Cardiac septum (tissue), 1 donor: ENCODE results near the gene PTPRE. TPM values are rescaled to one million over a fixed set of nuclear protein-coding genes. Genes with fewer than 3 reads are reported as not detected.

Experiments
- DNase-seq: peaks from one replicate; pipeline ENCODE4 v3.0.0-alpha.2; 2020; ENCODE audit warnings: low spot score
- intact Hi-C: fragments of 100-400 bp; cut with DNase I; formaldehyde crosslinking; loops from one replicate; pipeline ENCODE4 v1.14.0; 2022
- total RNA-seq: library from RNA; stranded (reverse); fragmentation: NEBNext Ultra II Directional; extraction: Animal tissue kit (Norgen Biotek cat#: 25700); gene quantifications from one replicate; pipeline ENCODE4 v1.2.1, GENCODE V29; 2021
- donor health status: DM: no; HTN: no; CAD: no.

Gene PTPRE
- total RNA-seq, 1 donor from 2014 or later, result 51.1 TPM

DNA sequence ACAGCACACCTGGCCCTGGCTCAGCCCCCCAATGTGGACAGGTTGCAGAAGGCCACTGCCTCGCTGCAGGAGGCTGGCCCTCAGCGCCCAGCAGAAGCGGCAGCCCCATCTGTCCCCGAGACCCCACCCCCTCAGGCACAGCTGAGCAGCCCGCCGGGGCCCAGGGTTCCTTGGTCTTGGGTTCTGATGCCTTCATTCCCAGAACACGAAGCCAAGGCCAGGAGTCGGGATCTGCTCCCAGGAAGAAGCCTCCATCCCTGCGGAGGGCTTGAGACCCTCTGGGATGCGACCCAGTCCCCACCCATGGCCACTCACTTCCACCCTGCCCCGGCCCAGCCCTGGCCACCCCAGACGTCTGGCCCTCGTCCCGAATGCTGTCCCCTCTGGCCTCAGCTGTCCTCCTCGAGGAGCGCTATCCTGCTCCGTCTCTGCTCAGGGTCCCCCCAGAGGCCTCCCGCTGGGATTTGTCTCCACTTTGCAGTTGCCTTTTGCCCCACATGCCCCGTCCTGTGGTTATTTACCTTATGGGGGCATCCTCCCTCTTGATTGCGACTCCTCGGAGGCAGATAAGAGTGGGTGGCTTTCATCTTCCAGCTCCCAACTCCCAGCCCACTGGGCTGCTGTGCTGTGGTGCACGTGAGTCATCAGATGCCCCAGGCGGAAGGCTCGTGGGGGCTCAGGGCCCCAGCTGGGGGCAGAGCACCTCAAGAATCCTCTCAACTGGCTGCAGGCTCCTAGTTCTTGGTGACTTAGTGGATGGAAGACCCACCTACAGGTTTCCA, 121.8 kb downstream of the PTPRE start:
- intact Hi-C loops, result no loop called here
- no peak for DNase-seq

DNA sequence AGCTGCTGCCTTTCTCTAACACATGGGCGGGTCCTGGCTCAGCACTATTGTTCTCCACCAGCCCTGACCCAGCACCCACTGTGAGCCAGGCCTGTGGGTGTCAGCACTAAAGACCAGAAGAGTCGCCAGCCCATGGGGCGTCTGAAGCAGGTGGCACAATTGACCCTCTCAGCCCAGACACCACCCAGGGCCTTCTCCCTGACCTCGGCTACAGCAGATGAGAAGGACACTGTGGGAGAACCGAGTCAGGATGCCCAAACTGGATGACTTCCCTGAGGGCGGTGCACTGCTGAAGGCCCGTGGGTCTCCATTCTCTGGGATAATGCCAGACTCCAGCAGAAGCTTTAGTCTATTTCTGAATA, 122.4 kb downstream of the PTPRE start:
- DNase-seq, result no peak
- intact Hi-C loops, result no loop called here

DNA sequence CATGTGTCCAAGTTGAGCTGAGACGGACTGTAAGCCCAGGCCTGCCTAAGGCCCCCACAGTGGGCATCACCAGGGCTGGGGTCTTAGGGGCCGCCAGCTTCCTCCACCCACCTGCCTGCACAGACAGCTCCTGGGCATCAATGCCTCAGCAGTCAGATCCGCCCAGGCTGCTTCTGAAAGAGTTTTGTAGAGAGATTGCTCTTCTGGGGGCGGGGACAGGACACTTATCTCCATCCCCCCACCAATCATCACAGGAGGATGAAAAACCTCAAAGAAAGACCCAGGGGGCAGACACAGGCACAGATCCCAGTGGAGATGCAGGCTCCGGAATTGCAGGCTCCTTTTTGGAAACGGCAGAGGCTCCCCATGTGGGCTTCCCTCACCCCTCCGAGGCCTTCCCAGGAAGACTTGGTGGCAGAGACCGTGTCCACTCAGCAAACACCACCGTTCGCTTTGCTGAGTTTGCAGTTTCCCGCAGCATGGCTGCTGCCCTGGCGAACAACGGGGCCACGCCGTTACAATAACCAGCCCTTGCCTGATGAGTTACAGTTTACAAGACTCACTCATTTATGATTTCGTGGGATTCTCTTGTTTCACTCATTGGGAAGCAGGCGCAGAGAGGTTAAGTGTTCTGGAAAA, 122.9 kb downstream of the PTPRE start:
- intact Hi-C loops, result loop anchor here (2.0 kb wide), 1 partner anchor 39 kb away; no protein-coding TSS in a partner anchor
- no peak for DNase-seq

DNA sequence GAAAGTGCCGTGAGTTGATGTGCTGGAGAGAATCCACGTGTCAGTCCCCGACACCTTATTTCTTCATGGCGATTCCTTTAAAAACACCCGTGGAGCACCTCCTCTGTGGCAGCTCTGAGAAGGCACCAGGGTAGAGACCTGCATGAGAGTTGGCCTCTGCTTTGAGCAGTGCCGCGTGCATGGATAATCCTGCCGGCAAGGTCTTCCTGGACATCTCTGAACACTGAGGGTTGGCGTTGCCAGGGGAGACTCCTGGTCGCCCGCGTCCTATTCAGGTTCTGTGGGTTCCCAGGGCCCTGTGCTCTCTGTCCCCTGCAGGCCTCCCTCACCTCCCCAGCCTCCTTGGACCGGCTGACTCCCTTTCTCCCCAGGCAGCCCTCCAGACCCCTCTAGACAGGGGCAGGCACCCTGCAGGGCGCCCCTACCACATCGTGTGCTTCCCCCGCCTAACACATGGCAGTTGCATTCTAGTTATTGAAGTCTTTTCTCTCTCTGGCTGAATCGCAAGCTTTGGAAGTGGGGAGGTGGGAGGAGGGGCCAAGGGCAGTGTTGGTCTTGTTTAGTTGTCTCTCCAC, 123.7 kb downstream of the PTPRE start:
- no peak for DNase-seq
- intact Hi-C loops, result loop anchor here (2.0 kb wide), 1 partner anchor 38 kb away; no protein-coding TSS in a partner anchor

DNA sequence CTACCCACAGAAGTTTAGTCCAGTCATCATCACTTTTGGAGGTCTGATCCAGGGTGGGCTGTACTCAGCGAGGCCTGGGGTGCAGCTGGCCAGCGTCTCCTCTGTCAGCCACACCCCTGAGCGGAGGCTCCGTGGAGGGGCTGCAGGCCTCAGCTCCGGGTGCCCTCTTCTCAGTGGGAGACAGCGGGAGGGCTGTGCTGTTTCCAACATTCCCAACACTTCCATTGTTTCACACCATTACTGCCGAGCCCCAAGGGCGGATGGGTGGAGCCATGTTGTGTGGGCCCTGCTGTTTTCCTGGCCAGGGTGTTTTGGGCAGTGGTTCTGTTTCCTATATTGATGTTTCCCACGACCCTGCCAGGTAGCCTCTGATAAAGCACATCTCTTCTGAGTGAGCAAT, 124.3 kb downstream of the PTPRE start:
- intact Hi-C loops, result loop anchor here (2.0 kb wide), 1 partner anchor 38 kb away; no protein-coding TSS in a partner anchor
- no peak for DNase-seq

DNA sequence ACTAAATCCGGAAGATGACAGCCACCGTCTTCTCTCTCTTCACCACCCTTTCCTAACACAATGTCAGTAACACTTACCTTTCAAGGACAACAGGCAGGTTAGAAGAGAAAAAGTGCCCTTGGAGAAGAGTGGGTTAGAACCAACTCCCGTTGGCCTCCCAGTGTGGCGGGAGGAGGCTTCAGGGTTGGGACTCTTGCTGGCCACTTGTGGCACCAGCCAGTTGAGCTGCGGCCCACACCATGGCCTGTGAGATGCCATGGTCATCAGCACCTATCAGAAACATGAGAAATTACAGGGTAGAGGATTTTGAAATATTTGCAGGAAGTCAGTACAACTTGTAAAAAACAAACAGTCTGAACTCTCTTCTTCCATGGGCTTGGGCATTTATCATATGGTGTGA, 125.6 kb downstream of the PTPRE start:
- intact Hi-C loops, result no loop called here
- DNase-seq, result no peak

DNA sequence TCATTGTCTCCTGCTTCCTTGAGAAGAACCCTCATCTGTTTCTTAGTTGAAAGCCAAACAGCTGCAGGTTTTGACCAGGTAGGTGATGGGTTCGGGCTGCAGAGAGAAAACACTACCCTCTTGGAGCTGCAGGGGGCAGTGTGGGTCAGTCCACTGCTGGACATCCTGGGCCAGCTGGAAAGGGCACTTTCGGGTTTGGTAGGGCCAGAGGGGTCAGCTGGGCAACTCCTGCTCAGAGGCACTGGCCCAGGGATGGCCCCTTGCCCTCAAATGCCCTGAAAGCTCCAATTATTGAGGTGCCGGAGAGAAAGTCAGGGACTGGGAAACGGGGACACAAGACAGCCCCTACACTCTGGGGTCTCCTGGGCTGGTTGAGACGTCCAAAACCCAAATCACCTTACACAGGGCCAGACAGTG, 128.7 kb downstream of the PTPRE start:
- intact Hi-C loops, result no loop called here
- no peak for DNase-seq

DNA sequence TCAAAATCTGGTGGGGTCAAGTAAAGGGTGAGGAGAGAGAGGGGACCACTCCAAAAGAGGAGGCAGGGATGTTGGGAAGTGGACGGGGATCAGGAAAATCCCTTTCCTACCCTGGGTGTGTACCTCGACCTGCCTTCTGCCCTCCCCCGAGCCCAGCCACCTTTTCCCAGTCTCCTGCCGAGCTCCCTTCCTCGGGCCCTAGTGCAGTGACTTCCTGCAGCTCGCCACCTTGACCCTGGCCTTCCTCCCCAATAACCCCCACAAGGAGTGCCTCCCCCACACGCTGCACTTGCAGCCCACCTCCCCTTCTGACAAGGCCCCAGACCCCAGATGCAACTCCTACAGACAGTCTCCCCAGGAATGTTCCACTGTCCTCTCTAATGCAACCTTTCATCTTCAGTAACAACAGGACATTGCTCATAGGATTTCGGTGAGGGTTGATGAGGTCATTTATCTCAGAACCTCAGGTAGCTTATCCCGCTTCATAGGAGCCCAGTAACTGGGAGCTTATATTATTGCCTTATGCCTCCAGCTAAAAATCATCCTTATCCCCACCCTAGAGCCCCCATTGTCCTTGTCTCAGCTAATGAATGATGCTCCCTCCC, 129.2 kb downstream of the PTPRE start:
- intact Hi-C loops, result no loop called here
- DNase-seq, result no peak

DNA sequence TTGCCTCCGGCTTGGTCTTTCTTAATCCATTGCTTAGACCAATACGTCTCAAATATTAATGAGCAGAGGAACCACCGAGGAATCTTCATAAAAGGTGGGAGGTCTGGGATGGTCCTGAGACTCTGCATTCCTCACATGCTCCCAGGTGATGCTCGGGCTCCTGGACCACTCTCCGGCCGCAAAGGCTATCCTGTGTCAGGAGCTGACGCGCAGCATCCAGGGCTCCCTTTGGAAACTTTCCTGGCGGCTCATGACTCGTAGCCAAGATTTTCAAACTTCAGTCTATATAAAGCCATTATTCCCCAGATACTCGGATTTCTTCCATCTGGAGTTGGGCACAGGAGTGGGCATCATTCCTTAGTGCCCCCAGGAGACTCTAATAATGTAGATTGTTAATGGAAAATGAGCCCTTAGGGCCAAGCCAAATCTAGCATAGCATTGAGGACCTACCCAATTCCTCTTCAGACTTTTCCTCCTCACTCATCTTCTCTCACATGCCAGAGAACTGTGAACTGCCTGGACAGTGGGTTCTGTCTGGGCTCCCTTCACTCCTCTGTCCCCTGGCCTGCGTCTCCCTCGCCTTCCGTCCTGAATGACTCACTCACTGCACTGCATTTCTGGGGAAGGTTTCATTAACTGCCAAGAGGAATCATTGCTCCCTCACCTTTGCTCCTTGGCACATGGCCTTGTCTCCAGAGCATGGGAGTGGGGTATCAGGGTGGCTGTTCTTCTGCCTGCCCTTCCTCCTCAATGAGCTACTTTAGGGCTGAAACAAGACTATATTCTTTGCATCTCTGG, 130.0 kb downstream of the PTPRE start:
- intact Hi-C loops, result no loop called here

DNA sequence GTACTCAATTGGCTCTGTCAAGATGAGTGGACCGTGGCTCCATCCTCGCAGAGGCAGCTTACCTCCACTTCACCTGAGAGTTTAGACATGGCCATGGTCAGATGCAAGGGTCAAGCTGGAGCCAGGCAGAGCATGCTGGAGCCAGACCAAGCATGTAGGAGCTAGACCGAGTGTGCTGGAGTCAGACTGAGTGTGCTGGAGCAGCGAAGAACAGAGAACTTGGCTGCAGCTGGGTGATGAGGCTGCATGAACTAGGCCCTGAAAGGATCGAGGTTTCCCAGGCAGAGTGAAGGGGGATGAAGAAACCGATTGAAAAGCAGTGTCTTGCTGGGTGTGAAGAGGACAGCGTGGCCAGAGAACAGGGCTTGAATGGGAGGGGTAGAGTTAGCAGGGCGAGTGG, 133.2 kb downstream of the PTPRE start:
- no peak for DNase-seq
- intact Hi-C loops, result no loop called here

More for the DNA sequence above, 130.0 kb downstream of the PTPRE start:
- DNase-seq, result no peak

DNA sequence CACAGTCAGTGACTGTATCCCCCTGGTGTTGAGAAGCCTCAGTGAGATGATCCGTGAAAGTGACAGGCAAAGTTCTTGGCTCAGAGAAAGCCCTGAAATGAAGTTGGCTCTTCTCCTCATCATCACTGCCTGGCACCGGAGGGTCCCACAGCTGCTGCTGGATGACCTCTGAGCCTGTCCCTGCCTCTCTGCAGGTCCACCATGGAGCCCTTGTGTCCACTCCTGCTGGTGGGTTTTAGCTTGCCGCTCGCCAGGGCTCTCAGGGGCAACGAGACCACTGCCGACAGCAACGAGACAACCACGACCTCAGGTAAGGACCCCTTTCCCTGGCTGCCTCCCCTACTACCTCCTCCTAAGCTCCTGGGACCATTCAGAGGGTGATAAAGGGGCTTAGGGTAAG, 133.8 kb downstream of the PTPRE start:
- intact Hi-C loops, result no loop called here
- DNase-seq, result no peak

DNA sequence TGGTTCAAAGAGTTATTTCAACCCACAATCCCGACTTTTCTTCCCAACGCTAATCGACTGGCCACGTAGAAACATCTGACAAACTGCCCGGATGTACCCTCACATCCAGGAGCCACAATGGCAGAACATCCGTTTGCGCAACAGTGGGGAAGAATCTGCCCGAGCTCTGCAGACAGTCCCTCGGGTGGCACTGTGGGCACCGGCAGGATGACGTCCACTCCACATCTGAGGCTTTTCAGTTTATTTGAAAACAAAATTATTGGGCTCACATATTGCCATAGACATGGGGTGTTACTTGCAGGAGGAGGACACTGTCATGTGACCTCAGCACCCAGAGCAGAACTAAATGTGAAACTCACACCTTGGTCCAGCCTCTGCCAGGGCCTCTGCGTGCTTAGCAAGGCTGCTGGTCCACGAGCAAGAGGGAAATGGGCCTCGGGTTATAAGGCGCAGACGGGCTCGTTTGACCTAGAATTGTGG, 135.3 kb downstream of the PTPRE start:
- intact Hi-C loops, result no loop called here
- DNase-seq, result no peak

DNA sequence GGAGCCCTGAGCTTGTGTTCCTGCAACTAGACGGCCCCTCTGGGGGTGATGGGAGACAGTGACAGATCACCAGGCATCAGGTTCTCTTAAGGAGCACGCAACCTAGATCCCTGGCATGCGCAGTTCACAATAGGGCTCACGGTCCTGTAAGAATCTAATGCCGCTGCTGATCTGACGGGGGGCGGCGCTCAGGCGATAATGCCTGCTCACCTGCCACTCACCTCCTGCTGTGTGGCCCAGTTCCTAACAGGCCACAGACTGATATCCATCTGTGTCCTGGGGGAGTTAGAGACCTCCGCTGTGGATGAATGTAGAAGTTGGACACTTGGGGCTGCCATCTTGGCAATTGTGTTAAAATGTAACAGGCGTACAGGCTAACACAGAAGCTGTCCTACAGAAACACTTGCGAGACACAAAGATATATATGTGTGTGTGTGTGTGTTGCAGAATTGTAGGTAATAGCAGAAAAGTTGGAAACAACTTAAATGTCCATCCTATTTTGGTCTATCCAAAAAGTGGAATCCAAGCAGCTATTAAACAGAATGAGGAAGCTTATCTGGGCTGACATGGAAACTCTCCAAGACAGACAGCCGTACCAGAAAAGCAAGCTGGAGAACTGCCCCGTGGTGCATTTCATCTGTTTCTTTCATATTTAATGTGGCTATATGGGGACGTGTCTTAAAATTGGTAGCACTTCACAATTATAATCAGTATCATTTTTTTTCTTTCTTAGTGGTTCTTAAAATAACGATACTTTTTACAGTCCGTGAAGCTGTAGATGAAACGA, 136.5 kb downstream of the PTPRE start:
- intact Hi-C loops, result no loop called here
- no peak for DNase-seq

DNA sequence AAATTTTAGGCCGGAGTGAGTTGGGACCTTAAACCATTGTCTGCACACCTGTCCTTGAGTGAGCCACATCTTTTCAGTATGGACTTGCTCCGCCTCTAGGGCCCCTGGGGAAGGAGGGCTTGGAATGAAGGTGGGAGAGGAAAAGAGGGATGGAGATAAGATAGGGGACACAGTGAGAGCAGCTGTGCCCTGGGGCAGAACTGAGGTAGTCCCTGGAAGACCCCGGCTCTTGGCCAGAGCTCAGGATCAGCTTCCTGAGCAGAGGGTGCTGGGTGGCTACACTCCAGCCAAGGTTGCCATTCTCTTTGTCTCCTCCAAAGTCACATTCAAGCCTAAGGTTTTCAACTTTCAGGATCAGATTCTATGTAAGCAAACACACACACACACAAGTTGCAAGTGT, 137.3 kb downstream of the PTPRE start:
- DNase-seq, result no peak
- intact Hi-C loops, result no loop called here

DNA sequence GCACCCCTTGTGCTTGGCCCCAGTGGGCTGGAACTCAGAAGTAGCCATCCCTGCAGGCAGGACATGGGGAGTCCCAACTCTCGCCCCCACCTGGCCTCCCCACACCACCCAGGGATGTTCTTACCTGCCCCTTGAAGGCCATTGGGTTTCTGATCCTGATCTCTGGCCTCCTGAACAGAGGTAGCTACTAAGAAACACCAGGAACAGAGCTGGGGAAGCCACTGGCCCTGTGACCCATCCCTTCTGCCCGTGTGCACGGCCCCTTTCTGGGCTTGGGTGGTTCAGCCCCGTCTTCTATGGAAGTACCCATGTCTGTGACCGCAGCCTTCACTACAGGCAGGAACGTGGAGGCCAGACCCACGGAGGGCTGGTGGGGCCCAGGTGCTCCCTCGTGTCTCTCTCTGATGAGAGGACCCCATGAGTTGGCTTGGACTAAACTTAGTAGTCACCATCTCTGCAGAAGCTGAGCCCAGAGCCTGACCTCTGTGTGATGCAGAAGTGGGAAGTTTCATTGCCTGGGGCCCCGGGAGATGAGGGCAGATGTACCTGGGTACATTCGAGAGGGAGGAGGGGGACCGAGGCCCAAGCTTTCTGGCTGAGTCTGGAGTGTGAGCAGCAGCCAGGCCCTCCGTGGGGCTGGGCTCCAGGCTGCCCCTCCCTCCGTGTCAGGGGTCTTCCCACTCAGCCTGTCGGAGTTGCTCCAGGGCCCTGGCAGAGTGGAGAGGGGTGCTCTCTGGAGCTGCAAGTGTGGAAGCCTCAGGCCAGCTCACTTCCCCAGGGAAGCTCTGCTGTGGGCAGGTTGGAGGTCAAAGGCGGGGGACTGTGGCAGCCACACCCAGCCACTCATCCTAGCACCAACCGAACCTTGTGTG, 138.3 kb downstream of the PTPRE start:
- intact Hi-C loops, result loop anchor here (5.0 kb wide), 1 partner anchor 123 kb away; no protein-coding TSS in a partner anchor
- no peak for DNase-seq

DNA sequence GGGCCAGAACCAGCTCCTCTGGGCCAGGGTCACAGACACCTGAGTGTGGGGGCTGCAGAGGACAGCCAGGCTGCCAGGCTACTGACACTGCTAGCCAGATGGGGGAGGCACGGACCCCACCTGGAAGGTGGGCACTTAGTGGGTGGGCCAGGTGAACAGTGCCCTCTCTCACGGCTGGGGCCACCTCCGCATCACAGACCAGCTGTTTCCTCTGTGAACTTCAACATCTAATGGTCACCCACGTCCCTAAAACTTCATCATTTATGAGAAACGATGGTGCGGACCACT, 138.9 kb downstream of the PTPRE start:
- DNase-seq, result no peak
- intact Hi-C loops, result loop anchor here (5.0 kb wide), 1 partner anchor 123 kb away; no protein-coding TSS in a partner anchor

DNA sequence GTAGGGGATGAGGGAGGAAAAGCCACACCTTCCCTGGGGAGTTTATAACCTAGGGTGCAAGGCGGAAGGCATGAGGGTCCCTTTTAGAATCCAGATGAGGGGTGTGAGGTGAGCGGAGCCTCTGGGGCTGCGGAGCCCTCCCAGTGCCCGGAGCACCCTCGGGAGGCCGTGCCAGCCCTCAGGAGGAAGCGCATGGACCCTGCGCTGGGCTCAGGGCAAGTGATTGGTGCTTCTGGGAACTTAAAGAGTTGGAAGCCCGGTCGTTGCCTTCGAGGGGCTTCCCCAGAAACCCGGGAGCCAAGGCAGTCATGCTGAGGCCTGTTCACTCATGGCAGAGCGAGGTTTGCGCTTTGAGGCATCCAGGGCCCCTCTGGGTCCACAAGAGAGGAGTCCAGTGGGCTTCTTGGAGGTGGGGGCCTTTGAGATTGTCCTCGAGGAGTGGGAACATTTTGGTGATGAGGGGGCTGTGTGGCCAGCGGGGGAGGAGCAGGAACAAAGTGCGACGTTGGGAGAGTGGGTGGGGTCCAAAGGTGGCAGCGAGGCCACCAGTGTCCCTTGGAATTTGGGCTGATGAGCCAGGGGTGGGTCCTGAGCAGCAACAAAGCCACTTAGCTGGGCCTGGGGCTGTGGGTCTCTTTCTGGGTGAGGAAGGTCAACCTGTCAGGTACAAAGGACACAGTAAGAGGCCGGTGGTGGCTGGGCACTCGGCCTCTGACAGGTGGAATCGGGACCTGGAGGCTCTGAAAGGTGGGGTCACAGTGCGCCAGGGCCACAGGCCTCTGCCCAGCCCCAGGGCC, 139.5 kb downstream of the PTPRE start:
- no peak for DNase-seq

More for the DNA sequence above, 139.5 kb downstream of the PTPRE start:
- intact Hi-C loops, result loop anchor here (5.0 kb wide), 1 partner anchor 124 kb away; no protein-coding TSS in a partner anchor
